ENCODE results near the gene ZNF22.
A peak's percentile ranks its signal among the peaks of the same experiment; 100 is the strongest.

Gene ZNF22

GRCh38 chr10:44966129-44966815 is 34.5 kb upstream of the ZNF22 start:
- TF ChIP-seq CTCF (IDR thresholded peaks at IDR 0.05; ENCODE audit: low read depth, low read length) = no peak
- DNase-seq (ENCODE audit: extremely low read depth, low read depth) = no peak

- TF ChIP-seq CTCF (IDR thresholded peaks at IDR 0.05; ENCODE audit: low read depth, low read length) = peak; percentile 3
- DNase-seq (ENCODE audit: extremely low read depth, low read depth) = no peak
Measured at GRCh38 chr10:44966816-44967509, 33.8 kb upstream of the ZNF22 start.

GRCh38 chr10:44967616-44968015 is 33.1 kb upstream of the ZNF22 start:
- DNase-seq (ENCODE audit: extremely low read depth, low read depth) = no peak
- TF ChIP-seq CTCF (IDR thresholded peaks at IDR 0.05; ENCODE audit: low read depth, low read length) = no peak

- no peak for TF ChIP-seq CTCF (IDR thresholded peaks at IDR 0.05; ENCODE audit: low read depth, low read length)
- DNase-seq (ENCODE audit: extremely low read depth, low read depth) = no peak
Measured at GRCh38 chr10:44968091-44968490, 32.6 kb upstream of the ZNF22 start.

- no peak for DNase-seq (ENCODE audit: extremely low read depth, low read depth)
- TF ChIP-seq CTCF (IDR thresholded peaks at IDR 0.05; ENCODE audit: low read depth, low read length) = no peak
Measured at GRCh38 chr10:44968500-44969400, 32.0 kb upstream of the ZNF22 start.

- no peak for TF ChIP-seq CTCF (IDR thresholded peaks at IDR 0.05; ENCODE audit: low read depth, low read length)
- no peak for DNase-seq (ENCODE audit: extremely low read depth, low read depth)
Measured at GRCh38 chr10:44969854-44970253, 30.9 kb upstream of the ZNF22 start.
